DND-41 (cell line): ENCODE results near the gene OPCML.

Experiments used
- EZH2 ChIP-seq: IDR thresholded peaks from 3 replicates; pipeline ENCODE4 v1.6.1; 2012; ENCODE audit warnings: borderline replicate concordance, low read depth, mild to moderate bottlenecking, moderate library complexity, low read length, inconsistent platforms; ENCODE audit not compliant: severe bottlenecking
- TF ChIP-seq, protein P1 (sequence below): IDR thresholded peaks from 2 replicates; pipeline ENCODE4 v1.5.1; 2012; ENCODE audit warnings: borderline replicate concordance, low read length, moderate library complexity, mild to moderate bottlenecking; ENCODE audit not compliant: poor library complexity, severe bottlenecking; ENCODE audit errors: extremely low read depth

DNA sequence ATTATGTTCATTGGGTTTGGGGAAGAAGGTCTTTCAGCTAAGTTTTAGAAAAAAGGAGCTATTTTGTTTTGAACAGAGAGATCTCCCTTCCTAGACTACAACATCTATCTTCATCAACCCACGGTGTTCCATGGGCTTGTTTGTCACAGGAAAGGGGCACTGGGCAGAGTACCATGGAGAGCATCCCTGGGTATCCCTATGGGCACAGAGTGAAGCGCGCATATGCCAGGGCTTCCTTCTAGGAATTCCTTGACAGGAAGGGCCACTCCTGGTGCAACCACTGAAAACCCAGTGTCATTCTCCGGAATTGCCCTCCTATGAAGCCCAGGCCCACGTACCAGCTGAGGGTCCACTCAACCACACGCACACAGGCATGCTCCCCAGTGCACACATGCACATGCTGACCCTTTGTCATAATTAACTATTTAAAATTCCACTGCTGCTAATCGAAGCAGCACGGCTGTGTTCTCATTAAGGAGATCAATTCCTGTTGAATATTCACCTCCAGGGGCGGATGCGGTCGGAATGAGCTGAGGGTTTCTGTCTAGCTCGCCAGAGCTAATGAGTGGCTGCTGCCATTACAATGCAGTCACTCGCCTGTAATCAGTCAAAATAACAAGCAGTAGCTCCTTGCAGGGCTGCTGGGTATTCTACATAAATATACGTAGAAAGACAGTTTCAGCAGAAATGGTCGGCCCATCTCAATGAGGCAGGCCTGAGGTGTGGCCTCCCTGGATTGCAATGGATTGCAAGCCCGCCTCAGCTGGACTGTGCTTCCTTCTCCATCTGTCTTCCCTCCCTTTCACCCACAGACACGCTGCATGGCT is 512.5 kb downstream of the OPCML start:
- TF ChIP-seq, protein P1, sequence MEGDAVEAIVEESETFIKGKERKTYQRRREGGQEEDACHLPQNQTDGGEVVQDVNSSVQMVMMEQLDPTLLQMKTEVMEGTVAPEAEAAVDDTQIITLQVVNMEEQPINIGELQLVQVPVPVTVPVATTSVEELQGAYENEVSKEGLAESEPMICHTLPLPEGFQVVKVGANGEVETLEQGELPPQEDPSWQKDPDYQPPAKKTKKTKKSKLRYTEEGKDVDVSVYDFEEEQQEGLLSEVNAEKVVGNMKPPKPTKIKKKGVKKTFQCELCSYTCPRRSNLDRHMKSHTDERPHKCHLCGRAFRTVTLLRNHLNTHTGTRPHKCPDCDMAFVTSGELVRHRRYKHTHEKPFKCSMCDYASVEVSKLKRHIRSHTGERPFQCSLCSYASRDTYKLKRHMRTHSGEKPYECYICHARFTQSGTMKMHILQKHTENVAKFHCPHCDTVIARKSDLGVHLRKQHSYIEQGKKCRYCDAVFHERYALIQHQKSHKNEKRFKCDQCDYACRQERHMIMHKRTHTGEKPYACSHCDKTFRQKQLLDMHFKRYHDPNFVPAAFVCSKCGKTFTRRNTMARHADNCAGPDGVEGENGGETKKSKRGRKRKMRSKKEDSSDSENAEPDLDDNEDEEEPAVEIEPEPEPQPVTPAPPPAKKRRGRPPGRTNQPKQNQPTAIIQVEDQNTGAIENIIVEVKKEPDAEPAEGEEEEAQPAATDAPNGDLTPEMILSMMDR, result no peak
- TF ChIP-seq EZH2, result no peak
